ENCODE results near the gene GRK2. TPM values are rescaled to one million over a fixed set of nuclear protein-coding genes. Genes with fewer than 3 reads are reported as not detected.

Gene GRK2
- total and polyA plus RNA-seq, 2 donors (not counting 1 experiment from before 2014, with no cell fraction given): 294 to 534 TPM

DNA sequence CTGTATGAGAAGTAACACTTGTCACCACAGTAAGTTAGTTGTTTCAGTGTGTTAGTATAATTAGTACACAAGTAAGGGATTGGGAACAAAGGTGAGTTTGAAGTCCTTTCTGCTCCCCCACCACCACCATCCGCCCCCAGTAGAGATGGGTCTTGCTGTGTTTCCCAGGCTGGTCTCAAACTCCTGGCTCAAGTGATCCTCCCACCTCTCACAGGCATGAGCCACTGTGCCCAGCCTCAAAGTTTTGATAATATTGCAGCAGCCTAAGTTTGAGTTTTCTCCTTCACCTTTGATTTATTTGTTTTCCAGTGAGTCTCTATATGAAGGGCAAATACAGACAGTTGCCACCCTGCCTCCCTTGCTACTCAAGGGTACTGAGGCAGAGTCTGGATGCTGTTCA lies 23.7 kb upstream of the GRK2 start:
- H3K9ac ChIP-seq (ENCODE audit: low read length): peak overlapping the region; percentile 85
- Mint-ChIP-seq H3K27ac (peak overlapping the region; percentile 80), H3K27me3 (no peaks in the 10 kb centered on the region), H3K9me3 (ENCODE audit: insufficient read depth) (no peaks in the 10 kb centered on the region), H3K4me1 (peaks cover 47% of the 10 kb centered on the region), H3K4me3 (peak overlapping the region; percentile 79)
- intact Hi-C loops (cut with micrococcal nuclease): loop anchor here (5.0 kb wide), 2 partner anchors 140 to 265 kb away; partner anchors contain the start of genes CDK2AP2 and PITPNM1
- H3K27ac ChIP-seq (ENCODE audit: low read length in 2 of 2): peak overlapping the region in 1 of 2 donors; percentile 91
- peak overlapping the region in 1 of 5 experiments; percentile 91 for H3K4me3 ChIP-seq (ENCODE audit: control extremely low read depth in 1 of 5, extremely low read depth in 1 of 5, insufficient read depth in 1 of 5, low read depth in 2 of 5, low read length in 4 of 5)
- ChIA-PET CTCF (interaction anchor here (1.0 kb wide), 1 partner anchor 20 kb away, joined by 3 read pairs; no protein-coding TSS in a partner anchor), POLR2A (no interaction called here)
- WGBS (ENCODE audit: insufficient coverage): 83% methylated on average over 1 of the region's 1 CpG
- DNase-seq (no peak), ATAC-seq (ENCODE audit: low read depth) (no peak)
- peaks cover 68% of the 10 kb centered on the region for H3K79me2 ChIP-seq (ENCODE audit: control insufficient read depth, insufficient read depth, low read length)
- H3K27me3 ChIP-seq (replicated peaks in 1 of 4; ENCODE audit: control extremely low read depth in 1 of 4, control insufficient read depth in 3 of 4, insufficient read depth in 4 of 4, low read length in 3 of 4): no peaks in the 10 kb centered on the region
- no peak overlapping the region for H2AFZ ChIP-seq (ENCODE audit: insufficient read depth, low read depth, low read length, poor library complexity, severe bottlenecking)
- peak overlapping the region; percentile 88 for H3K4me2 ChIP-seq (replicated peaks; ENCODE audit: low read depth, low read length, poor library complexity, severe bottlenecking)
- H3K4me1 ChIP-seq (ENCODE audit: control insufficient read depth in 2 of 2, insufficient read depth in 2 of 2, low read length in 2 of 2): peaks cover 26 to 34% of the 10 kb centered on the region in 2 donors
- peaks cover 70% of the 10 kb centered on the region for H4K20me1 ChIP-seq (ENCODE audit: control insufficient read depth, insufficient read depth, low read length, poor library complexity, severe bottlenecking)
- no peaks in the 10 kb centered on the region for H3K9me3 ChIP-seq (ENCODE audit: control extremely low read depth in 1 of 3, control insufficient read depth in 2 of 3, insufficient read depth in 1 of 3, low read length in 2 of 3)
- H3K36me3 ChIP-seq (replicated peaks in 1 of 2; ENCODE audit: control extremely low read depth in 1 of 2, control insufficient read depth in 1 of 2, extremely low read depth in 1 of 2, insufficient read depth in 2 of 2, low read length in 1 of 2): peaks cover 4 to 52% of the 10 kb centered on the region in 2 experiments
- TF ChIP-seq, protein P1, sequence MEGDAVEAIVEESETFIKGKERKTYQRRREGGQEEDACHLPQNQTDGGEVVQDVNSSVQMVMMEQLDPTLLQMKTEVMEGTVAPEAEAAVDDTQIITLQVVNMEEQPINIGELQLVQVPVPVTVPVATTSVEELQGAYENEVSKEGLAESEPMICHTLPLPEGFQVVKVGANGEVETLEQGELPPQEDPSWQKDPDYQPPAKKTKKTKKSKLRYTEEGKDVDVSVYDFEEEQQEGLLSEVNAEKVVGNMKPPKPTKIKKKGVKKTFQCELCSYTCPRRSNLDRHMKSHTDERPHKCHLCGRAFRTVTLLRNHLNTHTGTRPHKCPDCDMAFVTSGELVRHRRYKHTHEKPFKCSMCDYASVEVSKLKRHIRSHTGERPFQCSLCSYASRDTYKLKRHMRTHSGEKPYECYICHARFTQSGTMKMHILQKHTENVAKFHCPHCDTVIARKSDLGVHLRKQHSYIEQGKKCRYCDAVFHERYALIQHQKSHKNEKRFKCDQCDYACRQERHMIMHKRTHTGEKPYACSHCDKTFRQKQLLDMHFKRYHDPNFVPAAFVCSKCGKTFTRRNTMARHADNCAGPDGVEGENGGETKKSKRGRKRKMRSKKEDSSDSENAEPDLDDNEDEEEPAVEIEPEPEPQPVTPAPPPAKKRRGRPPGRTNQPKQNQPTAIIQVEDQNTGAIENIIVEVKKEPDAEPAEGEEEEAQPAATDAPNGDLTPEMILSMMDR (IDR thresholded peaks at IDR 0.05): no peak
- no peak for TF ChIP-seq EZH2 (IDR thresholded peaks at IDR 0.05; ENCODE audit: borderline replicate concordance, insufficient read depth, low read depth, low read length, poor library complexity, severe bottlenecking)

DNA sequence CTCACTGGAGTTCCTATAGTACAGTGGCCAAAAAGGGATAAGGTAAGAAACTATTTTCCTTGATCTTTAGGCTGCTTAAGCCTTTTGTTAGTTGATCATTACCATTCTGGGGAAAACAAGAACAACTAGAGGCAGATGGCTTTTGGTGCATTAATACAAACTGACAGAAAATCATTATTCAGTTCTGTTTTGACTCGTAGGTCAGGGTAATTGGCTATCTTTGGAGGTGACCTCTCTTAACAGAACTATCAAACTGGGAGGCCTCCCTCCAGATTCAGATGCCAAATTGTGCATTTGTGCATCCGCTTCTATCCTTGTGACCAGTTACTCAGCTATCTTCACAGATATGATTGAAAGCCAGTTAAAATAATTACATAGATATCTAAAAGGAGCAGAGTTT lies 23.2 kb upstream of the GRK2 start:
- Histone ChIP-seq H3K4me3 (ENCODE audit: control extremely low read depth in 1 of 5, extremely low read depth in 1 of 5, insufficient read depth in 1 of 5, low read depth in 2 of 5, low read length in 4 of 5) (no peak overlapping the region), H3K9ac (ENCODE audit: low read length) (no peak overlapping the region), H3K9me3 (ENCODE audit: control extremely low read depth in 1 of 3, control insufficient read depth in 2 of 3, insufficient read depth in 1 of 3, low read length in 2 of 3) (no peaks in the 10 kb centered on the region), H2AFZ (ENCODE audit: insufficient read depth, low read depth, low read length, poor library complexity, severe bottlenecking) (no peak overlapping the region), H3K36me3 (replicated peaks in 1 of 2; ENCODE audit: control extremely low read depth in 1 of 2, control insufficient read depth in 1 of 2, extremely low read depth in 1 of 2, insufficient read depth in 2 of 2, low read length in 1 of 2) (peaks cover 4 to 57% of the 10 kb centered on the region in 2 experiments), H3K4me2 (replicated peaks; ENCODE audit: low read depth, low read length, poor library complexity, severe bottlenecking) (peak overlapping the region; percentile 88), H3K27ac (ENCODE audit: low read length in 2 of 2) (peak overlapping the region in 1 of 2 donors; percentile 91), H3K27me3 (replicated peaks in 1 of 4; ENCODE audit: control extremely low read depth in 1 of 4, control insufficient read depth in 3 of 4, insufficient read depth in 4 of 4, low read length in 3 of 4) (no peaks in the 10 kb centered on the region), H3K79me2 (ENCODE audit: control insufficient read depth, insufficient read depth, low read length) (peaks cover 73% of the 10 kb centered on the region), H4K20me1 (ENCODE audit: control insufficient read depth, insufficient read depth, low read length, poor library complexity, severe bottlenecking) (peaks cover 75% of the 10 kb centered on the region), H3K4me1 (ENCODE audit: control insufficient read depth in 2 of 2, insufficient read depth in 2 of 2, low read length in 2 of 2) (peaks cover 26 to 34% of the 10 kb centered on the region in 2 donors)
- H3K9me3 Mint-ChIP-seq (ENCODE audit: insufficient read depth): no peaks in the 10 kb centered on the region
- ChIA-PET POLR2A (no interaction called here), CTCF (interaction anchor here (1.0 kb wide), 1 partner anchor 19 kb away, joined by 3 read pairs; no protein-coding TSS in a partner anchor)
- H3K4me1 Mint-ChIP-seq: peaks cover 47% of the 10 kb centered on the region
- no CpG with 5 or more reads among the region's 2 CpGs for WGBS (ENCODE audit: insufficient coverage)
- H3K27ac Mint-ChIP-seq: peak overlapping the region; percentile 80
- DNase-seq: no peak
- intact Hi-C loops (cut with micrococcal nuclease): loop anchor here (5.0 kb wide), 2 partner anchors 139 to 264 kb away; partner anchors contain the start of genes CDK2AP2 and PITPNM1
- no peaks in the 10 kb centered on the region for H3K27me3 Mint-ChIP-seq
- no peak for TF ChIP-seq EZH2 (IDR thresholded peaks at IDR 0.05; ENCODE audit: borderline replicate concordance, insufficient read depth, low read depth, low read length, poor library complexity, severe bottlenecking)
- TF ChIP-seq, protein P1 (IDR thresholded peaks at IDR 0.05): no peak
- ATAC-seq (ENCODE audit: low read depth): no peak
- H3K4me3 Mint-ChIP-seq: peak overlapping the region; percentile 79

Data from B cell (primary cell).